ENCODE data around the gene PSMA4.

GRCh38 chr15:78565097-78565950, 25.1 kb downstream of the PSMA4 start, which contains the start of gene CHRNA5:
- TF ChIP-seq, protein P1, sequence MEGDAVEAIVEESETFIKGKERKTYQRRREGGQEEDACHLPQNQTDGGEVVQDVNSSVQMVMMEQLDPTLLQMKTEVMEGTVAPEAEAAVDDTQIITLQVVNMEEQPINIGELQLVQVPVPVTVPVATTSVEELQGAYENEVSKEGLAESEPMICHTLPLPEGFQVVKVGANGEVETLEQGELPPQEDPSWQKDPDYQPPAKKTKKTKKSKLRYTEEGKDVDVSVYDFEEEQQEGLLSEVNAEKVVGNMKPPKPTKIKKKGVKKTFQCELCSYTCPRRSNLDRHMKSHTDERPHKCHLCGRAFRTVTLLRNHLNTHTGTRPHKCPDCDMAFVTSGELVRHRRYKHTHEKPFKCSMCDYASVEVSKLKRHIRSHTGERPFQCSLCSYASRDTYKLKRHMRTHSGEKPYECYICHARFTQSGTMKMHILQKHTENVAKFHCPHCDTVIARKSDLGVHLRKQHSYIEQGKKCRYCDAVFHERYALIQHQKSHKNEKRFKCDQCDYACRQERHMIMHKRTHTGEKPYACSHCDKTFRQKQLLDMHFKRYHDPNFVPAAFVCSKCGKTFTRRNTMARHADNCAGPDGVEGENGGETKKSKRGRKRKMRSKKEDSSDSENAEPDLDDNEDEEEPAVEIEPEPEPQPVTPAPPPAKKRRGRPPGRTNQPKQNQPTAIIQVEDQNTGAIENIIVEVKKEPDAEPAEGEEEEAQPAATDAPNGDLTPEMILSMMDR (conservative IDR thresholded peaks at IDR 0.05), result no peak
- TF ChIP-seq ZFX (IDR thresholded peaks at IDR 0.05), result no peak; the same call in 1 of the 2 replicates
